K562 (cell line): ENCODE measurements around the gene GXYLT2. TPM values are rescaled to one million over a fixed set of nuclear protein-coding genes. Genes with fewer than 3 reads are reported as not detected.

Experiments
- BCL6 ChIP-seq: fragments of 250-450 bp; sonication (Bioruptor Pico); IDR thresholded peaks from 2 replicates; pipeline ENCODE4 v1.4.0; 2020
- CBFA2T3 ChIP-seq: fragments of 450-650 bp; IDR thresholded peaks from 2 replicates; pipeline ENCODE4 v1.6.1; 2017
- CHCHD3 ChIP-seq: fragments of 250-450 bp; sonication (Bioruptor Pico); IDR thresholded peaks from 2 replicates; pipeline ENCODE4 v2.1.2; 2022; ENCODE audit warnings: mild to moderate bottlenecking
- EWSR1 ChIP-seq: fragments of 450-650 bp; IDR thresholded peaks from 2 replicates; pipeline ENCODE4 v1.6.1; 2018; ENCODE audit warnings: borderline replicate concordance, mild to moderate bottlenecking, low read depth, moderate library complexity; ENCODE audit not compliant: partially characterized antibody
- FOXK1 ChIP-seq: sonication (generic); formaldehyde crosslinking; IDR thresholded peaks from 2 replicates; pipeline ENCODE4 v1.8.0; 2022; ENCODE audit warnings: missing genetic modification reagents, mild to moderate bottlenecking, borderline replicate concordance
- FUS ChIP-seq: fragments of 200-400 bp; formaldehyde crosslinking; optimal IDR thresholded peaks from 2 replicates; pipeline ENCODE3; 2017; ENCODE audit warnings: low read depth, low read length
- GABPB1 ChIP-seq: sonication (generic); formaldehyde crosslinking; IDR thresholded peaks from 2 replicates; pipeline ENCODE4 v1.8.0; 2022; ENCODE audit warnings: mild to moderate bottlenecking, missing genetic modification reagents
- HCFC1 ChIP-seq: IDR thresholded peaks from 2 replicates; pipeline ENCODE4 v1.6.1; 2012; ENCODE audit warnings: low read depth, low read length, improper control_type of control experiment
- KAT8 ChIP-seq: fragments of 450-650 bp; IDR thresholded peaks from 2 replicates; pipeline ENCODE4 v1.6.1; 2016; ENCODE audit warnings: low read depth, mild to moderate bottlenecking
- KDM4B ChIP-seq, 2 experiments: fragments of 450-650 bp in 1 of 2; sonication (generic) in 1 of 2; IDR thresholded peaks; 2 replicates each; pipeline ENCODE4 v1.6.1; 2016 to 2017; ENCODE audit warnings: borderline replicate concordance in 2 of 2, antibody characterized with exemption in 1 of 2, low read depth in 1 of 2, mild to moderate bottlenecking in 1 of 2
- KLF1 ChIP-seq: fragments of 450-650 bp; IDR thresholded peaks from 2 replicates; pipeline ENCODE4 v1.6.1; 2016; ENCODE audit warnings: missing genetic modification characterization, missing compliant biosample characterization
- MYNN ChIP-seq, 2 experiments: sonication (generic); formaldehyde crosslinking in 1 of 2; IDR thresholded peaks; 2 replicates each; pipeline versions ENCODE4 v1.5.0 to v1.6.1; 2016 to 2020; ENCODE audit warnings: antibody characterized with exemption in 1 of 2, missing genetic modification reagents in 1 of 2
- NR2C1 ChIP-seq, 2 experiments: fragments of 450-650 bp; IDR thresholded peaks; 2 replicates each; pipeline ENCODE4 v1.6.1; 2017; ENCODE audit warnings: mild to moderate bottlenecking in 2 of 2, antibody characterized with exemption in 1 of 2, inconsistent platforms in 1 of 2, missing compliant biosample characterization in 1 of 2, missing genetic modification characterization in 1 of 2
- PHF20 ChIP-seq: fragments of 450-650 bp; IDR thresholded peaks from 2 replicates; pipeline ENCODE4 v1.6.1; 2018; ENCODE audit not compliant: partially characterized antibody
- POLR2G ChIP-seq: fragments of 200-400 bp; formaldehyde crosslinking; IDR thresholded peaks from 2 replicates; pipeline ENCODE4 v1.6.1; 2017; ENCODE audit warnings: low read depth, mild to moderate bottlenecking, antibody characterized with exemption, low read length, moderate library complexity
- SETDB1 ChIP-seq: IDR thresholded peaks from one replicate; pipeline ENCODE4 v1.6.1; 2012; ENCODE audit warnings: low read length, control low read depth, inconsistent platforms
- TCF3 ChIP-seq: sonication (generic); formaldehyde crosslinking; IDR thresholded peaks from 2 replicates; pipeline ENCODE4 v1.4.0; 2020; ENCODE audit warnings: mild to moderate bottlenecking, missing genetic modification reagents
- ZKSCAN1 ChIP-seq: fragments of 150-350 bp; IDR thresholded peaks from 2 replicates; pipeline ENCODE4 v1.6.1; 2016; ENCODE audit warnings: low read depth, low read length
- ZSCAN29 ChIP-seq: fragments of 450-650 bp; IDR thresholded peaks from 2 replicates; pipeline ENCODE4 v1.6.1; 2017
- polyA plus RNA-seq, 8 experiments: library from polyadenylated mRNA; depleted of rRNA in 4 of 8; stranded (reverse) in 5 of 8; unstranded in 3 of 8; fragments of >200 nt; fragmentation: Nextera tagmentation in 2 of 8; fragmentation: Illumina TruSeq in 1 of 8; extraction: Ambion mirVana in 2 of 8; extraction: Trizol in 1 of 8; gene quantifications; 2 replicates each; pipeline versions ENCODE4 v1.2.1 to v1.2.3, GENCODE V29; 2011 to 2014; ENCODE audit warnings: inconsistent platforms in 1 of 8, missing spikeins in 1 of 8
- total RNA-seq, 7 experiments: library from RNA; depleted of rRNA in 6 of 7; stranded (reverse); fragments of >200 nt in 6 of 7; fragmentation: Illumina TruSeq in 2 of 7; extraction: Trizol in 2 of 7; gene quantifications; 2 replicates each; pipeline versions ENCODE4 v1.2.1 to v1.2.3, GENCODE V29; 2011 to 2021; ENCODE audit warnings: low replicate concordance in 1 of 7
- TF ChIP-seq, protein P1 (sequence below): fragments of 250-450 bp; sonication (Bioruptor Pico); IDR thresholded peaks from 2 replicates; pipeline ENCODE4 v1.8.0; 2022; ENCODE audit warnings: moderate library complexity, mild to moderate bottlenecking, inconsistent platforms
- TF ChIP-seq, protein P2 (sequence below): fragments of 450-650 bp; IDR thresholded peaks from 2 replicates; pipeline ENCODE4 v1.6.1; 2016; ENCODE audit warnings: antibody characterized with exemption
- TF ChIP-seq, protein P3 (sequence below): sonication (generic); formaldehyde crosslinking; IDR thresholded peaks from 2 replicates; pipeline ENCODE4 v1.9.0; 2022; ENCODE audit warnings: mild to moderate bottlenecking, missing genetic modification reagents
- TF ChIP-seq, protein P4 (sequence below): sonication (generic); formaldehyde crosslinking; IDR thresholded peaks from 2 replicates; pipeline ENCODE4 v1.8.0; 2022; ENCODE audit warnings: mild to moderate bottlenecking, low read depth, missing genetic modification reagents
- TF ChIP-seq, protein P5 (sequence below): sonication (generic); formaldehyde crosslinking; IDR thresholded peaks from 2 replicates; pipeline ENCODE4 v1.8.0; 2022; ENCODE audit warnings: mild to moderate bottlenecking, missing genetic modification reagents

The GXYLT2 gene
- total and polyA plus RNA-seq, 9 of the 15 experiments (the other 6 are each of a cell fraction or from before 2014, with no cell fraction given): 0.71 to 6.0 (median 3.3) TPM

DNA sequence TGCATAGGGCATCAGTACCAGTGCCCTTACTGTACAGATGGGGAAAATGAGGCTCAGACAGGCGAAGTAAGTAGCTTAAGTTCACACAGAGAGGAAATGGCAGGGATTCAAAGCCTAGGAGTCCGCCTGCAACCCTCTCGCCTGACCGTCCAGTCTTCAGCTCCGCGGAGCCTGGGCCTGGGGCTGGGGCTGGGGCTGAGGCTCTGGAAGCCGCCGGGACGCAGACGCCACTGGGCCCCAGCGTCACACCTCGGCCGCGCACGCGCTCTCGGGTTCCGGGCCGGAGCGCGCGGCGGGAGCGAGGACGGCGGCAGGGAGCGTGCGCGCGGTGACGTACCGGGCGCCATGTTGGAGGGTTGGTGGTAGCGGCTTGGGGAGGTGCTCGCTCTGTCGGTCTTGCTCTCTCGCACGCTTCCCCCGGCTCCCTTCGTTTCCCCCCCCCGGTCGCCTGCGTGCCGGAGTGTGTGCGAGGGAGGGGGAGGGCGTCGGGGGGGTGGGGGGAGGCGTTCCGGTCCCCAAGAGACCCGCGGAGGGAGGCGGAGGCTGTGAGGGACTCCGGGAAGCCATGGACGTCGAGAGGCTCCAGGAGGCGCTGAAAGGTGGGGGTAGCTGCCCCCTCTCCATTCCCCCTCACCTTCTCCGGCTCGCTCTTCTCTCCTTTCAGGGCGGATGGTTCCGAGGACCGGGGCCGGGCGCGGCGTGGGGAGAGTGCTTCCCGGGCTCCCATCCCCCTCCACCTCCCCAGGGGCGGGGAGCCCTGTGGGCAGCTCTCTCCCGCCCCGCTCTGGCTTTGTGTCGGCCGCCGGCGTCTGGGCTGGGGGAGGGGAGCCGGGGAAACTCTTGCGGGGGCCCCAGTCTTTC is 108.9 kb downstream of the GXYLT2 start, which contains the start of gene PPP4R2 (continued):
- TF ChIP-seq KLF1 (tag) (no peak; the same call in 1 of the 2 replicates), GABPB1 (CRISPR knock-in tag) (no peak), ZSCAN29 (no peak), TCF3 (CRISPR knock-in tag) (no peak), FUS (no peak), KAT8 (no peak), CHCHD3 (CRISPR knock-in tag) (no peak), KDM4B (IDR thresholded peaks at IDR 0.05; ENCODE audit: borderline replicate concordance in 2 of 2, low read depth in 1 of 2) (peak in 1 of 2 experiments; percentile 48; a peak in 1 of 4 replicates), EWSR1 (no peak), BCL6 (CRISPR knock-in tag) (no peak), NR2C1 (IDR thresholded peaks at IDR 0.05) (no peak), NR2C1 (tag; IDR thresholded peaks at IDR 0.05) (no peak), ZKSCAN1 (no peak), HCFC1 (peak; percentile 28; the same call in 1 of the 2 replicates), CBFA2T3 (no peak), PHF20 (peak; percentile 35), MYNN (IDR thresholded peaks at IDR 0.05) (no peak), MYNN (CRISPR knock-in tag; IDR thresholded peaks at IDR 0.05) (no peak), SETDB1 (no peak), POLR2G (peak; percentile 90), FOXK1 (no peak)
- TF ChIP-seq, protein P1, sequence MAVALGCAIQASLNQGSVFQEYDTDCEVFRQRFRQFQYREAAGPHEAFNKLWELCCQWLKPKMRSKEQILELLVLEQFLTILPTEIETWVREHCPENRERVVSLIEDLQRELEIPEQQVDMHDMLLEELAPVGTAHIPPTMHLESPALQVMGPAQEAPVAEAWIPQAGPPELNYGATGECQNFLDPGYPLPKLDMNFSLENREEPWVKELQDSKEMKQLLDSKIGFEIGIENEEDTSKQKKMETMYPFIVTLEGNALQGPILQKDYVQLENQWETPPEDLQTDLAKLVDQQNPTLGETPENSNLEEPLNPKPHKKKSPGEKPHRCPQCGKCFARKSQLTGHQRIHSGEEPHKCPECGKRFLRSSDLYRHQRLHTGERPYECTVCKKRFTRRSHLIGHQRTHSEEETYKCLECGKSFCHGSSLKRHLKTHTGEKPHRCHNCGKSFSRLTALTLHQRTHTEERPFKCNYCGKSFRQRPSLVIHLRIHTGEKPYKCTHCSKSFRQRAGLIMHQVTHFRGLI (CRISPR knock-in tag): no peak
- TF ChIP-seq, protein P2, sequence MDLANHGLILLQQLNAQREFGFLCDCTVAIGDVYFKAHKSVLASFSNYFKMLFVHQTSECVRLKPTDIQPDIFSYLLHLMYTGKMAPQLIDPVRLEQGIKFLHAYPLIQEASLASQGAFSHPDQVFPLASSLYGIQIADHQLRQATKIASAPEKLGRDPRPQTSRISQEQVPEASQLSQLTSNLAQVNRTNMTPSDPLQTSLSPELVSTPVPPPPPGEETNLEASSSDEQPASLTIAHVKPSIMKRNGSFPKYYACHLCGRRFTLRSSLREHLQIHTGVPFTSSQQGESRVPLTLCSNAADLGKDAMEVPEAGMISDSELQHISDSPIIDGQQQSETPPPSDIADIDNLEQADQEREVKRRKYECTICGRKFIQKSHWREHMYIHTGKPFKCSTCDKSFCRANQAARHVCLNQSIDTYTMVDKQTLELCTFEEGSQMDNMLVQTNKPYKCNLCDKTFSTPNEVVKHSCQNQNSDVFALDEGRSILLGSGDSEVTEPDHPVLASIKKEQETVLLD: no peak
- TF ChIP-seq, protein P3, sequence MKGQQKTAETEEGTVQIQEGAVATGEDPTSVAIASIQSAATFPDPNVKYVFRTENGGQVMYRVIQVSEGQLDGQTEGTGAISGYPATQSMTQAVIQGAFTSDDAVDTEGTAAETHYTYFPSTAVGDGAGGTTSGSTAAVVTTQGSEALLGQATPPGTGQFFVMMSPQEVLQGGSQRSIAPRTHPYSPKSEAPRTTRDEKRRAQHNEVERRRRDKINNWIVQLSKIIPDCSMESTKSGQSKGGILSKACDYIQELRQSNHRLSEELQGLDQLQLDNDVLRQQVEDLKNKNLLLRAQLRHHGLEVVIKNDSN (CRISPR knock-in tag): no peak
- TF ChIP-seq, protein P4, sequence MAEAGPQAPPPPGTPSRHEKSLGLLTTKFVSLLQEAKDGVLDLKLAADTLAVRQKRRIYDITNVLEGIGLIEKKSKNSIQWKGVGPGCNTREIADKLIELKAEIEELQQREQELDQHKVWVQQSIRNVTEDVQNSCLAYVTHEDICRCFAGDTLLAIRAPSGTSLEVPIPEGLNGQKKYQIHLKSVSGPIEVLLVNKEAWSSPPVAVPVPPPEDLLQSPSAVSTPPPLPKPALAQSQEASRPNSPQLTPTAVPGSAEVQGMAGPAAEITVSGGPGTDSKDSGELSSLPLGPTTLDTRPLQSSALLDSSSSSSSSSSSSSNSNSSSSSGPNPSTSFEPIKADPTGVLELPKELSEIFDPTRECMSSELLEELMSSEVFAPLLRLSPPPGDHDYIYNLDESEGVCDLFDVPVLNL (CRISPR knock-in tag): no peak
- TF ChIP-seq, protein P5, sequence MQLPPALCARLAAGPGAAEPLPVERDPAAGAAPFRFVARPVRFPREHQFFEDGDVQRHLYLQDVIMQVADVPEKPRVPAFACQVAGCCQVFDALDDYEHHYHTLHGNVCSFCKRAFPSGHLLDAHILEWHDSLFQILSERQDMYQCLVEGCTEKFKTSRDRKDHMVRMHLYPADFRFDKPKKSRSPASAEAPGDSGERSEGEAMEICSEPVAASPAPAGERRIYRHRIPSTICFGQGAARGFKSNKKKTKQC (CRISPR knock-in tag): no peak
